ENCODE results near the gene RGS12. TPM values are rescaled to one million over a fixed set of nuclear protein-coding genes. Genes with fewer than 3 reads are reported as not detected.

Gene RGS12
- total and polyA plus RNA-seq, 2 of the 8 experiments (the other 6 are each of a cell fraction or from before 2014, with no cell fraction given) = 6.0 to 16.4 TPM

DNA sequence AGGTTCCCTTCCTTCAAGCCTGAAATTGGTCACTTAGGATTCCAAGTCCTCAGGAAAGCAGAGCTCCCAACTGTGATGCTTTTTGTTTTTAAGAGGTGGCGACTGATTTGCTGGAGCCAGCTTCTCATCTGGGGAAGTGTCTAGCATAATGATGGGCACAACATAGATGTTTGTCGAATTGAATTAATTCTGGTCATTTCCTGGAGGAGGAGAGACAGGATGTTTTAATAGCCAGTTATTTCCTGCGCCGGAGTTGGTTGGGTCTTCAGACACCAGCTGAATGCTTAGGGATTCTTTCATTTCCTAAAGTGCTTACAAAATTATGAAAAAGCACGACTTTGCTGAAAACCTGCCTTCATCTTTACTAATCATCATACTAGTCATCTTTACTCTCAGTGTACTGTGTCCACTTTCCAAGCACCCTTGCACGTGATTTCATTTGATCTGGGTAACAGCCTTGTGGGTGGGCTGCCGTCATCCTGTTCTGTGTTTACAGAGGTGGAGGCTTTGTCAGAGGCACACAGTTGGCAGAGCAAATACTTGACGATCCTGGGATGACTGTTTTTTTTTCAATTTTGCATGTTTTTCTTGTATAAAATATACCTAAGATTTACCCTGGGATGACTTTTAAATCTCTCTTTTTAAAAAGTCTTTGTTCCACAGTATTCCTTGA lies 49.5 kb downstream of the RGS12 start:
- Histone ChIP-seq H4K8ac (ENCODE audit: extremely low read depth, insufficient read depth, low read length) (no peak overlapping the region), H4K5ac (ENCODE audit: insufficient read length, low read depth, low read length) (no peak overlapping the region), H2BK12ac (ENCODE audit: low read depth, low read length) (no peak overlapping the region), H4K91ac (replicated peaks; ENCODE audit: insufficient read length, low read length) (no peak overlapping the region), H2BK120ac (replicated peaks; ENCODE audit: low read depth, low read length) (no peak overlapping the region), H3K14ac (ENCODE audit: insufficient read length) (no peak overlapping the region), H2BK5ac (ENCODE audit: low read depth, low read length) (no peak overlapping the region), H3K27me3 (replicated peaks in 1 of 4; ENCODE audit: control insufficient read depth in 3 of 4, extremely low read depth in 1 of 4, insufficient read depth in 3 of 4, low read length in 3 of 4) (no peaks in the 10 kb centered on the region), H2BK20ac (ENCODE audit: low read length) (no peak overlapping the region), H3K79me1 (ENCODE audit: low read depth, low read length) (no peaks in the 10 kb centered on the region), H3K4me2 (ENCODE audit: insufficient read depth in 1 of 2, low read depth in 2 of 2, low read length in 2 of 2) (no peak overlapping the region), H3K23ac (ENCODE audit: insufficient read length) (no peak overlapping the region), H3K18ac (ENCODE audit: extremely low read depth, low read length) (no peak overlapping the region), H2BK15ac (ENCODE audit: low read length) (no peak overlapping the region), H3K9ac (replicated peaks in 1 of 4; ENCODE audit: extremely low read depth in 1 of 4, low read depth in 3 of 4, low read length in 3 of 4) (no peak overlapping the region), H2AK5ac (ENCODE audit: low read depth, low read length) (no peak overlapping the region), H3K4me3 (ENCODE audit: extremely low read depth in 1 of 4, insufficient read depth in 2 of 4, low read depth in 3 of 4, low read length in 4 of 4) (no peak overlapping the region), H3K4ac (replicated peaks; ENCODE audit: insufficient read length, low read depth, low read length) (no peak overlapping the region), H3K9me3 (ENCODE audit: insufficient read depth in 2 of 2, low read depth in 1 of 2, low read length in 1 of 2) (no peaks in the 10 kb centered on the region), H4K20me1 (replicated peaks in 1 of 2; ENCODE audit: control insufficient read depth in 1 of 2, insufficient read depth in 2 of 2, low read length in 2 of 2) (peaks cover 0 to 13% of the 10 kb centered on the region in 2 experiments), H3K23me2 (ENCODE audit: low read depth, low read length) (no peaks in the 10 kb centered on the region), H2AFZ (ENCODE audit: low read length) (no peak overlapping the region), H3K56ac (replicated peaks; ENCODE audit: insufficient read length, low read depth, low read length) (no peak overlapping the region), H3K36me3 (ENCODE audit: control insufficient read depth in 2 of 4, insufficient read depth in 4 of 4, low read length in 3 of 4) (no peaks in the 10 kb centered on the region), H3K4me1 (replicated peaks in 1 of 4; ENCODE audit: control insufficient read depth in 3 of 4, insufficient read depth in 4 of 4, low read length in 3 of 4) (peaks cover 0 to 4% (median 0%) of the 10 kb centered on the region in 4 experiments; a peak in 2 of 7 replicates), H3K79me2 (ENCODE audit: control insufficient read depth in 1 of 2, insufficient read depth in 2 of 2, low read length in 2 of 2) (no peaks in the 10 kb centered on the region), H3K27ac (ENCODE audit: low read depth, low read length) (no peak overlapping the region)
- 78% methylated on average over 8 of the region's 8 CpGs; no CpG with 5 or more reads in 1 of the 2 experiments for WGBS, 2 experiments (ENCODE audit: extremely low coverage in 1 of 2, insufficient coverage in 1 of 2, insufficient read length in 1 of 2, insufficient replicate concordance in 2 of 2, low coverage in 1 of 2, low lambda C conversion rate in 2 of 2, missing lambda C conversion rate in 1 of 2)
- CTCF ChIA-PET (ENCODE audit: partially characterized antibody) = interaction anchor here (0.5 to 6.7 kb wide), 8 partner anchors 10 to 109 kb away, joined by 3 to 152 read pairs (median 6); partner anchors contain the start of gene HGFAC
- POLR2A ChIA-PET (ENCODE audit: partially characterized antibody) = interaction anchor here (1.7 kb wide), 1 partner anchor 173 kb away, joined by 3 read pairs; no protein-coding TSS in a partner anchor
- no peak for FAIRE-seq
- TF ChIP-seq RFX5 (IDR thresholded peaks at IDR 0.05; ENCODE audit: borderline replicate concordance, low read depth, low read length) (no peak), RXRA (IDR thresholded peaks at IDR 0.05; ENCODE audit: insufficient read depth, low read depth, low read length) (no peak), GABPA (IDR thresholded peaks at IDR 0.05; ENCODE audit: borderline replicate concordance, insufficient read depth, low read length) (no peak), BCL11A (IDR thresholded peaks at IDR 0.05; ENCODE audit: low read depth in 2 of 2, low read length in 2 of 2) (no peak), EGR1 (IDR thresholded peaks at IDR 0.05; ENCODE audit: borderline replicate concordance, low read depth, low read length) (no peak), SP1 (IDR thresholded peaks at IDR 0.05; ENCODE audit: low read depth, low read length) (no peak), RNF2 (IDR thresholded peaks at IDR 0.05; ENCODE audit: borderline replicate concordance, low read depth, low read length, missing control alignments, poor library complexity, severe bottlenecking) (no peak), CTBP2 (IDR thresholded peaks at IDR 0.05; ENCODE audit: borderline replicate concordance, insufficient read depth, insufficient read length, low read length) (no peak), RAD21 (IDR thresholded peaks at IDR 0.05 in 1 of 2, conservative IDR thresholded peaks at IDR 0.05 in 1 of 2; ENCODE audit: low read depth in 2 of 2, low read length in 2 of 2) (no peak), JUND (IDR thresholded peaks at IDR 0.05; ENCODE audit: low read length) (no peak)
- no peak for DNase-seq (ENCODE audit: low read depth in 1 of 2, low spot score in 2 of 2)

Measured in H1 (cell line).